Activated gamma-delta T cell treated with Interleukin-2 at 50 U/mL for 16 hours (primary cell): Measurements from ENCODE around the gene PLXNB2.

Experiments used
- DNase-seq: peaks from one replicate; pipeline ENCODE4 v3.0.0-alpha.2; 2020

The PLXNB2 gene

GRCh38 chr22:50262973-50263617, 44.4 kb downstream of the PLXNB2 start:
- no peak for DNase-seq

DNA sequence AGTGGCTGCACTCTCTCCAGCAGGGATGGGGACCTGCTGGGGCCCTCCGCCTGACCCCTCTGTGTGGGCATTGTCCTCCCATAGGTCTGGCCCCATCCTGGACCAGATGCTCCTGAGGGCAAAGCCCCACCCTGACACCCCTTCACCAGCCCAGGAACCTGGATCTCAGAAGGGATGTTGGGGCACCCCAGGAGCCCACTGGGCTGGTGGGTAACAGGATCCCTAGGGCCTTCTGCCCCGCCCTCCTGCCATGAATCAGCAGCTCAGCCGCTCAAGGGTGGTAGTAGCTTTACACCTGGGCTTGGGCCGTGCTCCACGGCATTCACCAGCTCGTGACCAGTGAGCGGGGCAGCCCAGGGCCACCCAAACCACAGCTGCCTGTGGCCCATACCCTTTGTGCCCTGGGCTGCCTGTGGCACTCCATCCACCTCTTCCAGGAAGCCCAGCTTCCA, 45.0 kb downstream of the PLXNB2 start:
- DNase-seq, result no peak

GRCh38 chr22:50261615-50262459, 45.6 kb downstream of the PLXNB2 start, which contains the start of gene MAPK12:
MAPK12 (minus strand) TSS chr22:50261683; CDS start chr22:50261509, 174 bp downstream.
- DNase-seq, result no peak

GRCh38 chr22:50260801-50261614, 46.4 kb downstream of the PLXNB2 start:
- no peak for DNase-seq

- no peak for DNase-seq
These were observed 47.0 kb downstream of the PLXNB2 start for GRCh38 chr22:50260434-50260800.

- DNase-seq, result no peak
These were observed 48.1 kb downstream of the PLXNB2 start for GRCh38 chr22:50259302-50259701.

DNA sequence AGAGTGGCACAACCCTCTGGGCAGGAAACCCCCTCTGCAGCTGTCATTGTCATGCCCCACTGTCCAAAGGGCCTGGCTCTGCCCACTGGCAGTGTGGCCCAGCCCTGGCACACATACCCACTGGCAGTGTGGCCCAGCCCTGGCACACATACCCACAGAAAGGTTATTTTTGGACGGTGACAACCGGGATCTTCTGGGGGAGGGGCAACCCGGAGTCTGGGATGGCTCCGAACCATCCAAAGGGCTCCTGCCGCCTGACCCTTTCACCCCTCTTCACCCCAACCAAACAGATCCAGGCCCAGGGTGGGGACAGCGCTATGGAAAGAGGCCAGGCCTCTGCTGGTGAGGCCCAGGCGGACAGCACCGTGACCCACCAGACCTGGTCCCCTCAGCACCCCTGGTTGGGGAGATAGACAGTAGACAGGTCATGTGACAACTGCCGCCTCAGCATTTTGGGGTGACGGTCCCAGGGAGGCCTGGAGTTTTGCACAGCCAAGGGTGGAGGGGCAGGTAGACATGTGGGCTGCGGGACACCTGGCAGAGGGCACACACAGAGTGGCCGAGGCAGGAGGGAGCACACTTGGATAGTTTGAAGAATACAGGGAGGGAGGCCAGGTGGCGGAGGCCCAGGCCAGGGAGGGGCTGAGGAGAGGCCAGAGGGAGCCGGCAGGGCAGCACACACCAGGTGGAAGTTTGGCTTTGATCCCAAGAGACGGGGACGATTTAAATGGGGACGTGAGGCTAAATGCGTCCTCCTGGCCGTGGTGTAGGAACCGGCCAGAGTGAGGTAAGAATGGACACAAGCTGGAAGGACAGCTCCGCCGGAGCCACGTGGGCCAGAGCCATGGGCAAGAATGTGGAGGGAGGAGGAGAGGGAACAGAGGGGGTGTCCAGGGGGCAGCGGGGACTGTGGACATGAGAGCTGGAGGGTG, 48.8 kb downstream of the PLXNB2 start:
- DNase-seq, result no peak

GRCh38 chr22:50257451-50258360, 49.7 kb downstream of the PLXNB2 start:
- DNase-seq, result no peak

DNA sequence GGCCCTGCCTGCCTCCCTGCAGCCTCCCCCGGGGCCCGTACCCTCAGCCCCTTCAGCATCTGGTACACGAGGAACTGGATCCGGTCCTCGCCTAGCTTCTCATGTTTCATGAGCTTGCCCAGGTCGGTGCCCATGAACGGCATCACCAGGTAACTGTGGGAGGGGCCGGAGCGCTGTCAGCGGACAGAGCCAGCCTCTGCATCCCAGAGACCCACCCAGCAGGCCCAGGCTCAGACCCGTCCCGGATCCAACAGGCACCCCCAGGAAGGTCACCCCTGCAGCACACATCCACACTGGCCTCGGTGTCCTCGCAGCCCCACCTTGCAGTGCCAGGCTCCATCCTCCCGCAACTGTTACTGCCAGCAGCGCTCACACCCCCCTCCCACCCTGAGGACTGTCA, 50.4 kb downstream of the PLXNB2 start:
- DNase-seq, result no peak

DNA sequence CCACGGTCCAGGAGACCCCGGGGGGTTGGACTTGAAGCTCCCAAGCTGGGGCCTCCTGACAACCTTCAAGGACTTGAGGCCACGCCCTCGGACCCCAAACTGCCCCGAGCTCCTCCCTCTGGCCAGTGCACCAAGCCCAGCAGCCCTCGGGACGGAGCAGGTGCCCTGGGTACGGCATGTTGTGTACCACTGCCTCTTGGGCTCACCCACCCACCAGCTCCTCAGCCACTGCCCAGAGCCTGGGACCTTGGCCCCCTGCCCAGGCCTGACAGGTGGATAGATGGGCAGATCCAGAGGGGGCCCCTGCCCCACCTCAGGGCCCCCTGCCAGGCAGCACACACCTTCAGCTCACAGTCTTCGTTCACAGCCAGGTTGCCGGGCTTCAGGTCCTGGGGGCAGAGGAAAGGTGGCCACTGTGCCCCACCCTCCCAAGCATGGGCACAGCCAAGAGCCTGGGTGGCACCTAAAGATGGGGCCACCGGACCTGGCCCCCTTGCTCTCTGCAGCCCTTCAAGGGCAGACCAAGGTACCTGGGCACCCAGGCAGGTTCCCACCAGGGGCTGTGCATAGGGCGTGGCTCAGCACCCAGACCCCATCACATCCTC, 51.1 kb downstream of the PLXNB2 start:
- no peak for DNase-seq

- no peak for DNase-seq
These were observed 51.8 kb downstream of the PLXNB2 start for GRCh38 chr22:50255607-50256006.

- DNase-seq, result no peak
These were observed 52.3 kb downstream of the PLXNB2 start for GRCh38 chr22:50255099-50255498.

DNA sequence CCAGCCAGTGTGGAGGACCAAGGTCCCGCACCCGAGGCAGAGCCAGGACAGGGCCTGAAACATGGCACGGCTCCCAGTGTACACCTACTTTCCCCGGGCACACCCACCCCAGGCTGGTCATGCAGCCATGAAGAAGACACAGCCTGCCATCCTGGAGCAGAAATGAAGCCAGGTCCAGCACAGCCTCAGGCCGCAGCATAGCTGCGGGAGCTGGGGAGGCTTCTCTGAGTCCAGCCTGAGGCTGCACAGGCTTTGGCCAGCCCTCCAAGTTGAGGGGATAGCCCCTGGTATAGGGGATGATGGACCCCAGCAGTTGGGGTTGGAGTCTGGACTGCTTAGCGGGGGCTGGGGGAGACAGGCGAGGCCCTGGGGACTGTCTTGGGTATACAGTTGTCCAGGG, 53.5 kb downstream of the PLXNB2 start:
- no peak for DNase-seq

DNA sequence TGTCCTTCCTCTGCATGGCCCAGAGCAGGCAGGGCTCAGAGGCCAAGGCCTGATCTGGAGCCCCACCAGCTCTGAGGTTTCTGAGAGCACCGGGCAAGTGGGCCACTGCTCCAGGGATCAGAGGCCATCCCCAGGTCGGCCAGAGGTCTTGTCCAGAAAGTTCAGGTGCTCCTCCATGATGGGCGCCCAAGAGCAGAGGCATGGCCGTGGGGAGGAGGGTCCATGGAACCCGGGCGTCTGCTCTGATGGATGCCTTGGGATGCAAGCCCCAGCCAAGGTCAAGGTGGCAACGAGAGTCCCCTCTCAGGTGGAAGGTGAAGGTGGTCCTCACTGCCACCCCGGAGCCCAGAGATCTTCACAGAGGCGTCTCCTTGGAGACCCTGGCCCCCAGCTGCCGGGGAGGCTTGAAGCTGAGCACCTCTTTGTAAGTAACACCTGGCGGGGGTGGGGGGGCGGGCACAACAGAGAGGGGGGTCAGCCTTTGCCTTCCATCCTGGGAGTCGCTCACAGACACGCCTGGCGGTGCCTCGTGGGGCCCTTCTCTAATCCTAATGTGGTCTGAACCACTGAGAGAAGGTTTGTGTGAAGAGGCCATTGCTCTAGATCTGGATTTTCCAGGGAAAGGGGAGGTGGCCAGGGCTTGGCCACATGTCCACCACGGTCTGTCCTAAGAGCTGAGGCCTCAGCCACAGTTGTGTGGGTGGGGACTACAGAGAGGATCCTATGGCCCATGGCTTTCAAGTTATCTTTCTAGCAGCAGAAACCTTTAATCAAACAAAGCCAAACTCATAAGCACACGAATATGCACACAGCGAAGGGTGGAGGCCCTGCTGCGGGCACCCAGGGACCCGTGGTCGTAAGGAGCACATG, 54.2 kb downstream of the PLXNB2 start:
- no peak for DNase-seq

DNA sequence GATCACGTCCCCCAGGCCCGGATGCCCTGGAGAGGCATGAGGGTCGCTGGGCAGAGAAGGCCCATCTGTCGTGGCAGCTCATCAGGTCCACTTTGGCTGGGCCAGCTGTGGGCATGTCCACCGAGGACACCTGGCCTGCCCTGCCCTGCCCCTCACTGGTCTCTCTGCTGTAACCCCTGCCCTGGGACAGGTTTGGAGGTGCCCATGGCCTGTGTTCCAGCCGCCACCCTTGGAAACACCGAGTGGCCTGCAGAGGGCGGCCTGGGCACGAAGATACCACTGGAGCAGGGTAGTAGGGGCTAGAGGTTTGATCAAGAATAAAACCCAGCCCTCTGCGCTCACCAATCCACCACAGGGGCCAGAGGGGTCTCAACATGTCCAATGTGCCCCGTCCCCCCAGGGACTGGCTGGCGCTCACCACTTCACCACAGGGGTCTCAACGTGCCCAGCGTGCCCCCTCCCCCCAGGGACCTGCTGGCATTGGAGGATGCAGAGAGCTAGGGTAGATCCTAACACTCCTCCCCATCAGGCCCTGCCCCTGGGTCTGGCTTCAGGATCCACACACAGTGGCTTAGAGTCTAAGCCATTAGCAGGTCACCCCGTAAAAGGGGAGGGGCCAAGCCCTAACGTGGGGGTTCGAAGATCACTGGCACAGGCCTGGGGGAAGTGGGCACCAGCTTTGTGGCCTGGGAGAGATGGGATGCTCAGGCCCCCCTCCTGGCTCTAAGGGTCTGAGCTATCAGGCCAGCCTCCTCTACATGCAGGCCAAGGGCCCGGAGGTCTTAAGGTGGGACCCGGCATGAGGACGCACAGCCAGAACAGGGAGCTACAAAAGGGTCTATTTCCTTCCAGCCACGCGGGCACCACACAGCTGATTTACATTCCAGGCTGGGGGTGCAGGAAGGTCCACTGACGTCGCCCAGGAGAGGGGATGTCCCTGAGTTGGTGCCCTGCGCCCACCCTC, 55.1 kb downstream of the PLXNB2 start:
- DNase-seq, result peak; percentile 74

DNA sequence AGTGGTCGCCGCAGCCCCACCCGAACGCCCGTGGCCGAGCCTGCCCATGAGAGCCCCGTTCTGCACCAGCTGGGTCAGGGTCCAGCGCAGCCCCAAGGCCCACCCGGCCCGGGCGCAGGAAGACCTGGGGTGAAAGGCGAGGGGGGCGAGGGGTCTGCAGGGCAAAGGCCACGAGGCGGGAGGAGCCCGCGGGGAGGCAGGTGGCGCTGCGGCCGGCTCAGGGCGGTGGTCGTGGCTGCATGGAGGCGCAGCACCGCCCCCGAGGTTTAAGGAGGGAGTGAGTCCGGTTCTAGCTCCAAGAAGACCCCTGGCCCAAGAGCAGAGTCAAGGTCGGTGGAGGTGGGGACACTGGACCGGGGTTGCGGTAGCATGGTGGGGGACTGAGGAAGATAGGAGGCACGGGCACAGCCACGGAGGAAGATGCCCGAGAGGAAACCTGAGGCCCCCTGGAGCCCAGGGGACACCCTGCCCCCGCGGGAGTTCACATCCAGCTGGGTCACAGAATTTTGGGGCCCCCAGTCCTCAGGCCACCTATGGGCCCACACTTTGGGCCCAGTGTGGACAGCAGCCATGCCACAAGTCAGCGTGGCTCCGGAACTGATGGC, 55.9 kb downstream of the PLXNB2 start:
- DNase-seq, result no peak

DNA sequence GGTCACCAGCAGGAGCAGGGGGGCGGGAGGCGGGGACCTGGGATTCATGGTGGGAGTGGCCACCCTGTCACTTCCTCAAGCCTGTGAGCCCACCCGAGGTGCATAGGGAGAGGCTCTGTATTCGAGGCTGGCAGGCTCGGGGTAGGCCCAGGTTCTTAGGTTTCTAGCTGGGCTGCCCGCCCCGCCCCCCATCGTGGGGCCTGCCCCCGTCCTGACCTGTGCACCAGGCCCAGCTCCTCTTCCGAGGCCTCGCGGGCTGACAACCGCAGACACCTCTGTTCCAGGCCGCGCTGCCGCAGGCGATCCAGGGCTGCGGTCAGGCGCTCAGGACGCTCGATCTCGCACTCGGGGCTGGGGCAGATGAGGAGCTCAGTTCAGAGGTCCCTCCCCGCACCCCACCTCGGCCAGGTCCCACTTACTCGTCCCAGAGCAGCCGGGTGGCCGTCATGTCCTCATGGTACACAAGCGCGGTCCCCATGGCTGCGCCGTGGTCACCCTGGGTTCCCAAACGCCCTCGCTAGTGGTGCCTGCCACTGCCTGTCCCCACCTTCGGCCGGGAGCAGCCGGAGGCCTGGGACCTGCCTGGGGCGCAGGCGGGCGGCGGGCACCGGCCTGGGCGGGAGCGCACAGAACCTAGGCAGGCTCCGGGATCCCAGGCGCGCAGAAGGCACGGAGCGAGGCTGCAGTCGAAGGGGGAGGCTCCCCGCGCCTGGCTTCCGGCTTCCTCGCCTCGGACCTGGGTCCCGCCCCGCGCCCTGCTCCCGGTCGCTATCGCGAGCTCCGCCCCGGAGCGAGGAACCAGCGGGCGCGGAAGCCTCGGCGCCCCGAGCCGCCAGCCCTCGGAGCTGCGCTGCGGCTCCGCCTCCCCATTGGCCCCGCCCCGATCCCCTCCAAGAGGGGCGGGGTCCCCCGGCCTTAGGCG, 56.6 kb downstream of the PLXNB2 start, which contains the start of gene HDAC10:
HDAC10 (minus strand) TSS at position 711 of the 922 bp plus-strand sequence; CDS start at position 478, 233 bp downstream.
- DNase-seq, result peak; percentile 69
